ENCODE data around the gene MXRA8.

GRCh38 chr1:1305300-1306069 lies 52.9 kb downstream of the MXRA8 start:
- TF ChIP-seq CTCF (IDR thresholded peaks at IDR 0.05): no peak
- TF ChIP-seq POLR2A (IDR thresholded peaks at IDR 0.05): no peak
